HG03442 (cell line): ENCODE measurements around the gene PTPN14.
"Not testable (repeated sequence)": the region's sequence is repeated elsewhere in the genome, so short reads cannot be mapped to it uniquely, and the experiment has no call there.

Source experiments
- ATAC-seq: cut with Tn5 transposase; IDR thresholded peaks from one replicate; pipeline ENCODE4 v1.9.1; 2021; ENCODE audit warnings: mild to moderate bottlenecking, moderate library complexity; ENCODE audit not compliant: unreplicated experiment

The PTPN14 gene

DNA sequence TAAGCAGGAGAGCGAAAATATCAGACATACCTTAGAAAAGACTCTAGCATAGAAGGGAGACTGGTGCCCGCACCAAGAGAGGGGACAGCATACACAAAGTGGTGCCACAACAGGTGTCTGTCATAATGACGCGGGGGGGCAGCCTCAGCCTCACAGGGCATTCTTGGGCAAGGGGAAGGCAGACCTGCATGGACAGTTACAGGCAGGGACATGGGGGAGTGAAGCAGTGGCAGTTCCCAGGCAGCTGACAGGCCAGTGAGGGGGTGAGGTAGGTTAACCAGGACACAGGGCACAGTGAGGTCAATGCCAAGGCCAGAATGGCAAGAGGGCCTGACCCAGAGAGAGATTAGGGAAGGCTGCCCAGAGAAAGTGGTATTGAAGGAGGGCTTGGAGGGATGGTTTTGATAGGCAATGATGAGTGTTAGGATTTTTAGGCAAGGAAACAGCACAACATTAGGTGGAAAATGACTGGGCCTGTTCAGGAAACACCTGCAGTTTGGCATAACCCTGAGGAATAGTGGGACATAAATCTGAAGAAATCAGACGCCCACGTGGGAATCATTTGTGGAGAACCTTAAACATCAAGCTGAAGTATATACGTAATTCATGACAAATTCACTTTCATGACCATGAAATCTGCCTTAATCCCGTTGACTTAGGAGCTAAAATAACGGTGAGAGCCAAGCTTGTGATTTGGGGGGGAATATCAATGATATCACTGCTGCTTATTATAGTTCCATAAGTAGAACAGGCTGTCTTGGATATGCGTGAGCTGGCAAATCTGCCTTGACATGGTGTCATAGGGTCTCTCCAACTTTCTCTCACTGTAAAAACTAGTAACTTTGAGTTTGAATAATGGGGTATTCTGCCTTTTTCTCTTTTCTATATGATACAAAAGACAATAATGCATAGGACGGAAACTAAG, 8.9 kb downstream of the PTPN14 start:
- ATAC-seq: no peak

DNA sequence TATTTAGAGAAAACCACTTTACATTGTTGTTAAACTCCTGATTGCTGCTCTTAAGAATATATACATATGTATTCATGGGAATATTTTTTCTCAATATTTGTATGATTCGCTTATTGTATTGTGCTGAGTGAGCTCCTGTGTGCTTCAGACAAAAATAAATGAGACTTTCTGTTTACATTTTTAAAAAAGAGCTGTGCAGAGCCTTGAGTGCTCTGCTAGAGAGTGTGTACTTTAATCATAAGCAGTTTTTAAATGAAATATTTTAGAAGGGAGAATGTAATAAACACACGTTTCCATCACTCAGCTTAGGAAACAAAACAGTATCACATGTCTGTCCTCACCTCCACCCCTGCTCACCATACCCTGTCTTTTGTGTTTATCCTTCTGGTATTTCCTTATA, 9.7 kb downstream of the PTPN14 start:
- ATAC-seq: no peak

DNA sequence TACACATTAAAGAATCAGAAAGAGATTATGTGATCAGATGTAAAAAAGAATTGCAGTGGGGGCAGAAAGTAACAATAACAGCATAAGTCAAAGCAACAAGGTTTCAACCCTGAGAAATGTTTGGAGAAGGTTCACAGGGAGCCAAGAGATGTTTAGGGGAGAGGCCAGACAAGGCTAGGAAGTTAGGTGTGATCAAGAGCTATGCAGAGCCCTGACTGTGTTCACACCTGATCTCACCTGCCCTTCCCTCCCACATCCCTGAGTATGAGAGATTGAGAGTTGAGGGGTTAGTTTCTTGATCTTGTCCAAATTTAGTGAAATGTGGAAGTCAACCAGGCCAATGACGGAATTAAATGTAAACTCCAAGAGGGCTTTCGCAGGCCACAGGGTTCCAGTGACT, 10.2 kb downstream of the PTPN14 start:
- ATAC-seq: no peak

DNA sequence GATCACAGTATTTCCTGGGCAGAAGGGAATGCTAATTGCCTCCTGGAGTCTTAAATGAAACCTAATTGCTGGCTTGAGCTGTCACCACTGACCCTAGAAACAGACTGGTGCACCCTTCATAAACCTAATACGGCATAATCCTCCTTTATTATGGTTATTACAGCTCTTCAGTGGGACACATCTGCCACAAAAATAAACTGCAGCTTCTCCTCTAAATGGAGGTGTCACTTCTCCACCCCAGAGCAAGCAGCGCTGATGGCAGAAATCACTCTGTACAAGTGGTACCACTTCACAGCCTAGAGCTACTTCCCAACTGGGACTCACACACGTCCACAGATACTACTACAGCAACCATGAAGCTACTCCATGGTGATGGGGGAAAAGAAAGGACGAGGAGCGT, 11.1 kb downstream of the PTPN14 start:
- ATAC-seq: no peak

DNA sequence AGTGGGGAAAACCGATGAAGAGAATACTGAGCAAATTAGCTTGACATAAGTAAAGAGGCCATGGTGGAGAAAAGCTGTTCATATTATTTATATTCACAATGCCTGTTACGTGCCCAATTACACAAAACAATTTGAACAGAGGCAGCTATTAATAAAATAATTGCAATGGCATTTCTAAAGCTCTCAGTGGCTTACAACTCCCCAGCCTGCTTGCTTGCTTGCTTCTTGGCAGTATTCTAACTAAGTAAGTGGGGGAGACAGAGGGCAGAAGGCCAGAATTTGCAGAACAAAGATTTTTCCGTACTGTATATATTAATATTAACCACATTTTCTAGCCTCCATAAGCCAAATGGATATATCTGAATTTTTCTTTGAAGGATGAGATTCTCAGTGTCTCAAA, 12.9 kb downstream of the PTPN14 start:
- no peak for ATAC-seq

DNA sequence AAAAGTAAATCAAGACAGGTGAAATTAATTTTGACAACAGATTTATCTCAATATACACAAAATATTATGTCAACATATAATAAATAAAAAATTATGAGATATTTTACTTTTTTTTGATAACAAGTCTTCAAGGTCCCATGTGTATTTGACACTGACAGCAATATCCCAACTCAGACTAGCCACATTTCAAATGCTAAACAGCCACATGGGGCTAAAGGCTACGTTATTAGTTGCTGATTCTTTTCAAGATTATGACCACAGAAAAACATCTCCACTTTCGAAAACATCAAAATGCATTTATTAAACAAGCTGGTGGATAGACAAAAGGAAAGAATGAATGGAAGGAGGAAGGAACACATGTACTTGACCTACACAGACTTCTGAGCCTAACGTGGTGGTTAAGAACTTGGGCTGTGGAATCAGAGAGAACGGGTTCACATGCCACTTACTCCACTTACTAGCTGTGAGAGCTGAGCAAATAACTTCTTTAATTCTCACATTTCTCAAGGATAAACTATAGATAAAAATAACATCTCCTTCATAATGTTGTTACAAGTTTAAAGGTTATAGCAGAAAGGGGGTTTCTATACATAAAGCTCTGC, 13.4 kb downstream of the PTPN14 start:
- ATAC-seq: no peak

DNA sequence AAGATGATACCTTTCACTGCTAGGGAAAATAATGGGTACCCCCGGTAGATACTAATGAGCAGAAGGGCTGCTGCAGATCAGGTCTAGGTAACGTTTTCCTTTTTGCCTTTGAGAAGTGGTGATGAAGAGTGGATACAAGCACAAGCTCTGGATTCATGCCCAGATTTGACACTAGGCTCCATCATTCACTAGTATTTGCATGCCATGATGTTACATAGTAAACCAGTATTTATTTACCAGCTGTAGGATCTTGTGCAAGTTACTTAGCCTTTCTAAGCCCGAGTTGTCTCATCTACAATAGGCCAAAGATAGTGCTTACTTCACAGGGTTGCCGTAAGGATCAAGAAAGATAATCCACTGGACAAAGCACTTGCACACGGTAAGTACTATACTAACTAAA, 14.2 kb downstream of the PTPN14 start:
- ATAC-seq: no peak

DNA sequence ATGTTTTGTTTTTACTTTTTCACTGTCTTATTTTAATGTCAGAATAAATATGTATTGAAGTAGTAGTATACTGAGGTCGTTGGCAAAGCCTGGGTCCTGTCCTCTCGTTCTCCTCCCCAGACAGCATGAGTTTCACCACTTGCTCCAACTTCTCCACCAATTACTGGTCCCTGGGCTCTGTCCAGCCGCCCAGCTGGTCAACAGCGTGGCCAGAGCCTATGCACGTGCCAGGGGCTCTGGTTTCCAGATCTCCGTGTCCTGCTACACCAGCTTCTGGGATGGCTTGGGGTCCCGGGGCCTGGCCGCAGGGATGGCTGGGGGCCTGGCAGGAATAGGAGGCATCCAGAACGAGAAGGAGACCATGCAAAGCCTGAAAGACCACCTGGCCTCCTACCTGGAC, 19.3 kb downstream of the PTPN14 start:
- no peak for ATAC-seq

DNA sequence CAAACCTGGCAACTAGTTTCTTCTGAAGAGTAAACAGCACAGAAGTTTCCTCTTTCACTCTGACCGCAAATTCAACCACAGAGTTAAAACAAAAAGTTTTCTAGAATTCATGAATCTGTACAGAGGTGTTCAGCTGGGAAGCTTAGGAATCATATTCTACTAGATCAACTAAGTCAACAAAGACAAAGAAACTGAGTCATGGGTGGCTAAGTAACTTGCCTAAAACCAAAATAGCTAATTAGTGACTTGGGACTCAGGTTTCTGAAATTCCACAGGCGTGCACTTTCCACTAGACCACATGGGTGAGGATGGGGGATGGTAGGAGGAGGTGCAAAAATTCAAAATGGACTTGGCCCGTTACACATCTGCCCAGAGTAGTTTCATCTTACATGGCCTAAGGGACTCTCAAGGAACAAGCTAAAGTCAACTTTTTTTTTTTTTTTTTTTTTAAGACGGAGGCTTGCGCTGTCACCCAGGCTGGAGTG, 25.8 kb downstream of the PTPN14 start:
- no peak for ATAC-seq

DNA sequence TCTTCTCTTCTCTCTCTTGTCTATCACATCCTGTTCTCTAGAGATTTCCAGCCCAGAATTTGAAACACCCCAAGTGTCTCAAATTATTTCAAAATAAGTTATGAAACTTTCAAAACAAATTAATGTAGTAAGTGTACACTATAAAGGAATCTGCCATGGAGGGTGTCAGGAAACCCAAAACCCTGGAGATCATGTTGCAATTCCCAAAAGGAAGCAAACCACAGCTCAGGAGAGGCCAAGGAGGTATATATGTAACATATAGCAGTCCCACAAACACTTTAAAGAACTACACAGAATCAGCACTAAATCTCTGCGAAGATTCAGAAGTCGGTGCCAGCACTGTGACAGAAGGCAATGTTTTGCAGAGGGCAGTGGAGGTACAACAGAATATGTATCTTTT, 26.6 kb downstream of the PTPN14 start:
- ATAC-seq: no peak

DNA sequence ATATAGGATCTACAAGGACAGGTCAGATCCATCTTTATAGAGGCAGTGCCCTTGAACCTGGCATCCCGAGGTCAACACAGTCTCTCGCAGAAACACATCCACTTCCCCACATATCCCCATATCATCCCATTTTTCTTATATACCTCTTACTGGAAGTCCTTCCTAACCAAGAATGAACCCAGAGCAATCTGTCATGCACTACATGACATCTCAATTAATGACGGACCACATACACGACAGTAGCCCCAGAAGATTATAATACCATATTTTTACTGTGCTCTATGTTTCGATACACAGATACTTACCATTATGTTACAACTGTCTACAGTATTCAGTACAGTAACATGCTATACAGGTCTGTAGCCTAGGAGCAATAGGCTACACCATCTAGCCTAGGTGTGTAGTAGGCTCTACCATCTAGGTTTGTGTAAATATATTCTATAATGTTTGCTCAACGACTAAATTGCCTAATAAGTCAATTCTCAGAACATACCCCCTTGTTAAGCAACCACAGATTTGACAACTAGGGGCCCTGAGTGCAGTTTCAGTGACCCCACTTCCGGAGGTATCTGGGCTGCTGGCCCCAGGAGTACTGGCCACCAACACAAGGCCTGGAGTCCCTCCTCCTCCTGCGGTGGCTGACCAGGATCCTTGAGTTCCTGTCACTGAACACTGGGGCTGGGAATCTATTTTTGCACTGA, 28.1 kb downstream of the PTPN14 start:
- no peak for ATAC-seq

DNA sequence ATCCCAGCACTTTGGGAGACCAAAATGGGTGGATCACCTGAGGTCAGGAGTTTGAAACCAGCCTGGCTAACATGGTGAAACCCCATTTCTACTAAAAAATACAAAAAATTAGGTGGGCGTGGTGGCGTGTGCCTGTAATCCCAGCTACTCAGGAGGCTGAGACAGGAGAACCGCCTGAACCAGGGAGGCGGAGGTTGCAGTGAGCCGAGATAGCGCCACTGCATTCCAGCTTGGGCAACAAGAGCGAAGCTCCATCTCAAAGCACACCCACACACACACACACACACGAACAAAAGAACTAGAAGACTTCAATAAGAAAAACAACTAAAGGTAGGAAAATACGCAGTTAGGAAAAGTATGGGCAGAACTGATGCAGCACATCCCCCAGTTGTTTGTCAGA, 29.9 kb downstream of the PTPN14 start:
- ATAC-seq: not testable (repeated sequence)

DNA sequence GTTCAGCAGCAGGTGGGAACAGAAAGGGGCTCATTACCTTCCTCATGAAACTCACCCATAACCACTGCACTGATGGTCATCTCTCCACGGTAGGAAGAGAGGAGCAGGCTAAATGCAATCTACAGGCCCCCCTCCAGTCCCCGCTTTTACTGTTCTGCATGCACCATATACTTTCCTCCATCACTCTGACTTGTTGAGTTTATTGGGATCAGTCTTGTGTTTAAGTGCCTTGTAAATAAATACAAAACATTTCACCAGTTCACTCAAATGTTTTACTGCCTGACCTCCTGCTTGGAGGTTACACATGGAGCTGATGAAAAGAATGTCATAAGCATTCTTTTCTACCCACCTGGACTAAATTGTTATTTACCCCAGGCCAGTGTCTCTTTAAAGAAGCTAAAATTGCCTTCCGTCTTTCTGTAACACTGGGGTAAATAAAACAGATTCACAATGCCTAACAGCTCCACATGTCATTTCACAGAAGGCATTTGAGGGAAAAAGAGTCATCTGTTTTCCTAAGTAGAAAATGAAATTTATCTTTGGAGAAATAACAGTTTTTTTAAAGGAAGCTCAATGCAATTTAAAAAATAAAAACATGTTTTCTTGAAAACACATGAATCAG, 30.7 kb downstream of the PTPN14 start:
- no peak for ATAC-seq

DNA sequence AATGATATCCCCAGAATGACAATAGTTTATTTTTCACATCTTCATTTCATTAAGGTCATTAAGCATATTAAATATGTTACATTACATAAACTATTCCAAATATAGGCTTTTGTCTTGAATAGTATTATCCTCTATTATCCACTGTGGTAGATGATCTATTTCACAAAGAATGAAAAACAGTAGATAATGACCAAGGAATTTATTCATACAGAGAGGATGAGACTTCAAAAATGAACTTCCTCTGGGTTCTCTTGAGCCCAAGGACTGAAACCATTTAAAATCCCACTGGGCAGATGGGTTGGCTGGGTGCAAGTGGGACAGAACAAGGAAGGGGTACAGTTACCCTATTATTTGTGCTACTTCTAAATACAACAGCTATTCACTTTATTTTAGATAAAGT, 33.0 kb downstream of the PTPN14 start:
- ATAC-seq: no peak

DNA sequence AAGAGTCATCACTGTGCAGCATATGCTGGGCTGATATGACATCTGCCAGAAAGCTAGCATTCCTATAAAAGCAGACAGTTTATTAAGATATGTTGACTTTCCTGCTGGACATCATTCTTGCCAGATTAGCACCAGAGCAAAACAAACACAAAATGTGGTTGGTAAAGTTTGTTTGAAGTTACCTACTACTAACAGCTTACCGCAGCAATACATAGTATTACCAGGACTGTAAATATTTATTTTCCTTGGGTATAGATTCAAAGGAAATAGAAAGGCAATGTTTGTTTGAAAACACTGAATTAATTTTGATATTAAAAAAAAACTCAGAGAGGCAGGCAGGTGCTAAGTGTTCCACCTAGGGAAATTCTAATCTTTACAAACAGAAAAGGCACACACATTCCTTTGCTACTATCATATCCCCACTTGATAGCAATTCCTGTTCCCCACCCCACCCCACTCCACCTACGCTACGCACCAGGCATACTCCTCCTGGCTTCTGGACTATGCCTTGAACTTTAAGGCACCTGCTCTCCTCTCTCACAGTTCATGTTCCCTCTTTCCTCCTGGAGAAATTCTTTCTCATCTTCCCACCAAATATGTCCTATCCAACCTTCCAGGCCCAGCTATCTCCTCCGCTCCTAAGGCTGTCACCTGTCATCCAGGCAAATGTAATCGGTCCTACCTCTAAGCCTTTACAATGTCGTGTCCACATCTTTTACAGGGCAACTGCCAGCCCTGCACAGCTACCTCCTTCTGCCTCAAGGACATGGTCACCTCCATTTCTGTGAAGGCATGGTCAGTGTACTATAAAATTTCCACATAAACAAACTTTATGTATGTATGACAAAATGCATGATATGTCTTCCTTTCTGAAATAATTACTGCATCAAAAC, 34.7 kb downstream of the PTPN14 start:
- ATAC-seq: no peak

DNA sequence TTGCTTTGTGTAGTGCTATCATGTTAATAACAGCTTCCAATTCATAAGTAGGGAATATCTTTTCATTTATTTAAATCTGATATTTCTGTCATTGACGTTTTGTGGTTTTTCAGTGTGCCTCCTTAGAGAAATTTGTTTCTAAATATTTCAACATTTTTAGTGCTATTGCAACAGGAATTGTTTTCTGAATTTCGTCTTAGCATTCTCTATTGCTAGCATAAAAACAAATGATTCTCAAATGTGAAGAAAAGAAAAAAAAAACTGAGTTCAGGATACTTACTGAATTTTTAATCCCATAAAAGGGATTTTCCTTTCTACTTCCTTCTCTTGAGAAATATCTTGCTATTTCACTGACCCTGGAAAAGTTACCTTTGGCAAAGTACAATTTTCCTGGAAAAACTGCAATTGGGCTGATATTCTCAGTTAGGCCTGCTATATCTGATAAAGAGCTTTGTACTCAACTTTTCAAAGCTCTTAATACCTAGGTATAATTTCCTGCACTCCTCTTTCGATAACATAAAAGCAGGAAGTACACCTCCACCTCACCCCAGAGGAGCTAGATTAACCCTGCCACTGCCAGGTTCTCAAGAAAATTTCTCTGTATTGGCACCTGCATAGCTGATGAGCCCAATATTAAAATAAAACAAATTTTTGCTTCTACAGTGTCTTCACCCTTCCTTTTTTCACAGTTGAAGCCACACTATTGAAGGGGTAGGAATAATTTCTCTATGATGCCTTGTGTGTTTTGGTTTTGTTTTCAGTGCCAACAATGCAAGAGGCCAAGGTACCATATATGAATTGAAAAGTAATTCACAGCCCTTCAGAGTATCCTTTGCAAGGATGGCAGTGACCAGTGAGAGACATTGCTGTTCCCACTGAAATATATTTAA, 35.6 kb downstream of the PTPN14 start:
- no peak for ATAC-seq

DNA sequence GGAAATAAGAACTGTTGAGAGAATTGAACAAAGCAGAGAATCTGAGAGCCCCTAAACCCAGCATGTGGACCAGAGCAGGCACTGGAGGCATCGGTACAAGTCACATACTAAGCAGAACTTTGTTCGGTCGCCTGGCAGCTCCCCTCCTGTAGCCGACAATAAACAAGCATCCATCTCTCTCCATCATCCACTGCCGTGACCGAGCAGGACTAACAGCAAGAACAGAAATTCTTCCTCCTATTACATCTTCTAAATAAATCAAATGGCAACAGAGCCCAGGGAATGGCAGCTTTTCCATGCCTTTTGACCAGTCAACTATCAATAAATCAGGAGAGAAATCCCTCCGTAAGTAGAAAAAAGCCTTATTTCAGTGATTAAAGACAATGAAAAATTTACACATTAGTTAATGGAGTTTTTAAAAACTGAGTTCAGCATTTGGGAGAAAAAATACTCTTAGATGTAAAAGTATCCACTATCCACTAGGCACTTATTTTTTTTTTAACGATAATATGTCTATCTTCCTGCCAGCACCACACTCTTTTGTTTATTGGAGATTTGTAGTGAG, 36.5 kb downstream of the PTPN14 start:
- no peak for ATAC-seq

DNA sequence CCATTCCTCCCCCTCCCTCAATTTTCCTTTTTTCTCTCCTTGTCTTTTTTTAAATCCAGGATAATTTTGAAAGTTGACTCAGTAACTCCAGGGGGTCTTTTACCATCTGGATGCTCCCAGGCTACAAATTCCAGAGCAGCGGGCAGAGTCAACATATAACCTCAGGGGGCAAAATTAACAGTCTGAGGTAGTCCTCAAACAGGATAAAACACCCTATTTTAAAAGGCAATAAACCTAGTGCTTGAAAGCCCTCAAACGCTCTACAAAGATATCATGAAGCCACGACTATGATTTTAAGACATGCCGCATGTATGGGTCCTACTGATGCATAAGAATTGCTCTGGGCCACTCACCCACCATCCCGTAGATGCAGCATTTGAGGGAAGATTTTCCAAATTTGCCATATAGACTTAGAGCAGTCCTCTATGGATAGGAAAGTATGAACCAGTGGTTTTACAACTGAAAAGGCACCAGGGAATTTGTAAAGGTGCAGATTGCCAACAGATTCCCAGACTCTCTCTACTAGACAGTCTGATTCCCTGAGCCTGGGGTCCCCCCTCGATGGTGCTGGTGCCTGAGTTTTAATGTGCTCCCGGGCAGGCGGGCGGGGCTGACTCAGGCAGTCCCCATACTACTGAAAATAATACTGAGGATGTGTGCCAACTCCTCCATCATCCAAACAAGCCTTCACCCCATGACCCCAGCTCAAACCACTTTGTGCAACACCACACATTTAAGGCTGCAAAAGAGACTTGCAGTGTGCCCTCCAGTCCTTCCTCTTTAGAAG, 37.2 kb downstream of the PTPN14 start:
- ATAC-seq: no peak
